ENCODE measurements around the gene ELN.
"Not testable (repeated sequence)": the region's sequence is repeated elsewhere in the genome, so short reads cannot be mapped to it uniquely, and the experiment has no call there.

ELN gene

GRCh38 chr7:74044366-74045350 is 16.7 kb downstream of the ELN start:
- DNase-seq = no peak

- DNase-seq = not testable (repeated sequence)
Observed at GRCh38 chr7:74046581-74046980, 18.6 kb downstream of the ELN start.

- no peak for DNase-seq
Observed at GRCh38 chr7:74047804-74048380, 19.9 kb downstream of the ELN start.

- DNase-seq = no peak
Observed at GRCh38 chr7:74048999-74049599, 21.1 kb downstream of the ELN start.

GRCh38 chr7:74049997-74050798 is 22.2 kb downstream of the ELN start:
- no peak for DNase-seq

- DNase-seq = no peak
Observed at GRCh38 chr7:74051193-74051592, 23.2 kb downstream of the ELN start.

GRCh38 chr7:74051629-74052410 is 23.8 kb downstream of the ELN start:
- peak; percentile 30 to 58 (median 36) for DNase-seq

- DNase-seq = no peak
Observed at GRCh38 chr7:74052628-74053027, 24.7 kb downstream of the ELN start.

GRCh38 chr7:74053589-74054186 is 25.7 kb downstream of the ELN start:
- no peak for DNase-seq

GRCh38 chr7:74056096-74056915 is 28.3 kb downstream of the ELN start:
- no peak for DNase-seq

GRCh38 chr7:74057216-74057925 is 29.4 kb downstream of the ELN start:
- DNase-seq = no peak

- DNase-seq = no peak
Observed at GRCh38 chr7:74057987-74058386, 30.0 kb downstream of the ELN start.

- no peak for DNase-seq
Observed at GRCh38 chr7:74058486-74058885, 30.5 kb downstream of the ELN start.

- DNase-seq = no peak
Observed at GRCh38 chr7:74059037-74059436, 31.1 kb downstream of the ELN start.

GRCh38 chr7:74059681-74060588 is 32.0 kb downstream of the ELN start:
- DNase-seq = no peak

GRCh38 chr7:74061840-74062539 is 34.0 kb downstream of the ELN start:
- DNase-seq = peak; percentile 90 to 92 (median 91)

- DNase-seq = no peak
Observed at GRCh38 chr7:74063223-74063641, 35.3 kb downstream of the ELN start.

GRCh38 chr7:74063646-74064045 is 35.7 kb downstream of the ELN start:
- no peak for DNase-seq

All from suppressor macrophage treated with lipopolysaccharide for 1 hour (primary cell).